HEK293T (cell line): ENCODE results near the gene GIGYF2.

Experiments used
- CTCF ChIA-PET: fragments of 350-600 bp; formaldehyde crosslinking; extraction: SDS; loops from one replicate; lab custom pipeline; 2021; ENCODE audit warnings: antibody characterized with exemption, inconsistent platforms; lab: Yijun Ruan, JAX
- POLR2A ChIA-PET: fragments of 350-600 bp; formaldehyde crosslinking; extraction: SDS; loops from one replicate; lab custom pipeline; 2020; ENCODE audit warnings: antibody characterized with exemption, inconsistent platforms; lab: Yijun Ruan, JAX
- DNase-seq: peaks from one replicate; pipeline ENCODE4 v3.0.0; 2012; ENCODE audit warnings: mixed read lengths; ENCODE audit errors: extremely low spot score
- ARNT ChIP-seq: fragments of 450-650 bp; IDR thresholded peaks from 2 replicates; pipeline ENCODE4 v1.6.1; 2017; ENCODE audit warnings: mild to moderate bottlenecking
- BHLHE40 ChIP-seq: fragments of 450-650 bp; IDR thresholded peaks from 2 replicates; pipeline ENCODE4 v1.6.1; 2016; ENCODE audit warnings: mild to moderate bottlenecking, moderate library complexity, borderline replicate concordance
- CTBP1 ChIP-seq: fragments of 450-650 bp; IDR thresholded peaks from 2 replicates; pipeline ENCODE4 v1.6.1; 2016; ENCODE audit warnings: borderline replicate concordance
- ELF4 ChIP-seq: fragments of 450-650 bp; IDR thresholded peaks from 2 replicates; pipeline ENCODE4 v1.6.1; 2017; ENCODE audit warnings: antibody characterized with exemption
- FOXA1 ChIP-seq: fragments of 450-650 bp; IDR thresholded peaks from 2 replicates; pipeline ENCODE4 v1.6.1; 2016; ENCODE audit warnings: mild to moderate bottlenecking
- FOXK2 ChIP-seq: fragments of 450-650 bp; IDR thresholded peaks from 2 replicates; pipeline ENCODE4 v1.6.1; 2016; ENCODE audit warnings: mild to moderate bottlenecking
- FOXM1 ChIP-seq: fragments of 450-650 bp; IDR thresholded peaks from 2 replicates; pipeline ENCODE4 v1.6.1; 2017; ENCODE audit warnings: mild to moderate bottlenecking, borderline replicate concordance
- HDGF ChIP-seq: fragments of 450-650 bp; IDR thresholded peaks from 2 replicates; pipeline ENCODE4 v1.6.1; 2017; ENCODE audit warnings: antibody characterized with exemption, borderline replicate concordance
- L3MBTL2 ChIP-seq: fragments of 450-650 bp; conservative IDR thresholded peaks from 2 replicates; pipeline ENCODE4 v1.6.1; 2016; ENCODE audit warnings: mild to moderate bottlenecking
- LEF1 ChIP-seq: fragments of 450-650 bp; IDR thresholded peaks from 2 replicates; pipeline ENCODE4 v1.6.1; 2017; ENCODE audit warnings: mild to moderate bottlenecking, borderline replicate concordance
- NFRKB ChIP-seq: fragments of 450-650 bp; IDR thresholded peaks from 2 replicates; pipeline ENCODE4 v1.6.1; 2016; ENCODE audit warnings: mild to moderate bottlenecking, moderate library complexity
- SP1 ChIP-seq: fragments of 450-650 bp; IDR thresholded peaks from 2 replicates; pipeline ENCODE4 v1.6.1; 2017
- SUZ12 ChIP-seq: fragments of 450-650 bp; IDR thresholded peaks from 2 replicates; pipeline ENCODE4 v1.6.1; 2016; ENCODE audit warnings: mild to moderate bottlenecking
- TARDBP ChIP-seq: fragments of 450-650 bp; IDR thresholded peaks from 2 replicates; pipeline ENCODE4 v1.6.1; 2016
- ZNF384 ChIP-seq: fragments of 450-650 bp; IDR thresholded peaks from 2 replicates; pipeline ENCODE4 v1.6.1; 2016
- TF ChIP-seq, protein P1 (sequence below): fragments of 450-650 bp; IDR thresholded peaks from 2 replicates; pipeline ENCODE4 v1.6.1; 2016

The GIGYF2 gene, protein sequence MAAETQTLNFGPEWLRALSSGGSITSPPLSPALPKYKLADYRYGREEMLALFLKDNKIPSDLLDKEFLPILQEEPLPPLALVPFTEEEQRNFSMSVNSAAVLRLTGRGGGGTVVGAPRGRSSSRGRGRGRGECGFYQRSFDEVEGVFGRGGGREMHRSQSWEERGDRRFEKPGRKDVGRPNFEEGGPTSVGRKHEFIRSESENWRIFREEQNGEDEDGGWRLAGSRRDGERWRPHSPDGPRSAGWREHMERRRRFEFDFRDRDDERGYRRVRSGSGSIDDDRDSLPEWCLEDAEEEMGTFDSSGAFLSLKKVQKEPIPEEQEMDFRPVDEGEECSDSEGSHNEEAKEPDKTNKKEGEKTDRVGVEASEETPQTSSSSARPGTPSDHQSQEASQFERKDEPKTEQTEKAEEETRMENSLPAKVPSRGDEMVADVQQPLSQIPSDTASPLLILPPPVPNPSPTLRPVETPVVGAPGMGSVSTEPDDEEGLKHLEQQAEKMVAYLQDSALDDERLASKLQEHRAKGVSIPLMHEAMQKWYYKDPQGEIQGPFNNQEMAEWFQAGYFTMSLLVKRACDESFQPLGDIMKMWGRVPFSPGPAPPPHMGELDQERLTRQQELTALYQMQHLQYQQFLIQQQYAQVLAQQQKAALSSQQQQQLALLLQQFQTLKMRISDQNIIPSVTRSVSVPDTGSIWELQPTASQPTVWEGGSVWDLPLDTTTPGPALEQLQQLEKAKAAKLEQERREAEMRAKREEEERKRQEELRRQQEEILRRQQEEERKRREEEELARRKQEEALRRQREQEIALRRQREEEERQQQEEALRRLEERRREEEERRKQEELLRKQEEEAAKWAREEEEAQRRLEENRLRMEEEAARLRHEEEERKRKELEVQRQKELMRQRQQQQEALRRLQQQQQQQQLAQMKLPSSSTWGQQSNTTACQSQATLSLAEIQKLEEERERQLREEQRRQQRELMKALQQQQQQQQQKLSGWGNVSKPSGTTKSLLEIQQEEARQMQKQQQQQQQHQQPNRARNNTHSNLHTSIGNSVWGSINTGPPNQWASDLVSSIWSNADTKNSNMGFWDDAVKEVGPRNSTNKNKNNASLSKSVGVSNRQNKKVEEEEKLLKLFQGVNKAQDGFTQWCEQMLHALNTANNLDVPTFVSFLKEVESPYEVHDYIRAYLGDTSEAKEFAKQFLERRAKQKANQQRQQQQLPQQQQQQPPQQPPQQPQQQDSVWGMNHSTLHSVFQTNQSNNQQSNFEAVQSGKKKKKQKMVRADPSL (N-terminal part only)

DNA sequence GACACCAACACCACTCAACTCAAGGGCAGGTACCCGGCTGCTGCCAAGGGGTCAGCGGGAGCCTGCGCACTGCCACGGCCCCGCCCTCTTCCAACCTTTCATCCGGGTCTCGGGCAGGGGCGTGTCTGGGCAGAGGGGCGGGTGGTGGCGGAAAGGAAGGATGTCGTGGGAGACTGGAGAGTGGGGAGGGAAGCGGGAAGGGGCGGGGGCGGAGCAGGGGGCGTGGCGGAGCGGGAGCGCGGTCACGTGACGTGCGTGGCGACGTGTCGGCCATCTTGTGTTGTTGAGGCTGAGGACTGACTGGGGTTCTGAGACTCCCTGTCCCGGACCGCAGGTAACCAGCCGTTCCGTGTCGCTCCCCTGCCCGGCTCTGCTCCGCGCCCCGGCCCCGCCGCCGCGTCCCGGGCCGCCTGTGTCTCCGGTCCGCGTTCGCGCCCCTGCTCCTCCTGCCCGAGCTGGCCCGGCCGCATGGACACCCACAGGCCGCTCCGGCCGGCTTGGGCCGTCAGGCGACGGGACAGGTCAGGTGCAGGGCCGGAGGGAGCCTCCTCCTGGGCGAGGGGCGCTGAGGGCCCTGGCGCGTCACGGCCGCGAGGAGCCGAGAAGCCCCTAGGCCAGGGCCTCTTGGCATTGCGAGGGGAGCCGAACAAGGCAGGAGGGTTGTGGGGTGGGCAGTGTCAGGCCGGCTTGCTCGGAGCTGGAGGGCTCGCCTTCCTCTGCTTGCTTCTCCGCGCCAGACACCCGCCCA, at the start of gene GIGYF2:
Gene GIGYF2, plus strand, starts transcription at position 273 of the 748 bp plus-strand sequence. CDS start 37,867 bp downstream, outside the sequence.
- TF ChIP-seq SUZ12 (no peak), HDGF (no peak), FOXA1 (no peak), LEF1 (no peak), CTBP1 (no peak), SP1 (no peak), BHLHE40 (no peak), FOXM1 (no peak), L3MBTL2 (no peak), NFRKB (no peak)
- ChIA-PET POLR2A (interaction anchor here (0.5 to 1.9 kb wide), 6 partner anchors 10 to 64 kb away, joined by 3 to 10 read pairs (median 4); partner anchors contain the start of gene EFHD1), CTCF (no interaction called here)
- peak; percentile 97 for DNase-seq

DNA sequence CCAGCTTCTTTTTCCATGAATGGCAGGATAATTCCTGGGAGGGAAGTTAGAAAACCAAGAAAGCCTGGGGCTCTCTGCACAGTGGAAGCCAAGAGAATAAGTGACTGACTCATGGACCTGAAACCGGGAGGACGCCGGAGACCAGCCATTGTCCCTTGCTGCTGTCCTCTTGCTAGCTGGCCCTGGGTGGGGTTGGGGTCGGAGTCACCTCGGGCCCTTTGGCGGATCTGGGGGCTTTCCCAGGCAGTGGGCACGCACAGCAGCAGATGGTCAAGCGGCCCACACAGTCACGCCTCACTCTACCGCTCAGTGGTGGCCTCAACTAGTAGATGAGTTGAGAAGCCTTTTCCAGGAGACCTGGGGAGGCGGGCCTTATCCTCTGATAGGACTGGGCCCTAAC, 48.1 kb upstream of the GIGYF2 start:
- CTCF ChIA-PET = no interaction called here
- no peak for DNase-seq
- POLR2A ChIA-PET = interaction anchor here (1.8 kb wide), 1 partner anchor 15 kb away, joined by 4 read pairs; the partner anchor contains the start of gene EFHD1
- TF ChIP-seq SP1 (no peak), SUZ12 (no peak), FOXK2 (no peak), BHLHE40 (no peak), CTBP1 (no peak), ELF4 (no peak), LEF1 (no peak), FOXM1 (no peak), NFRKB (no peak), HDGF (no peak), ZNF384 (no peak), L3MBTL2 (no peak), ARNT (no peak), TARDBP (no peak), FOXA1 (no peak)
- TF ChIP-seq, protein P1, sequence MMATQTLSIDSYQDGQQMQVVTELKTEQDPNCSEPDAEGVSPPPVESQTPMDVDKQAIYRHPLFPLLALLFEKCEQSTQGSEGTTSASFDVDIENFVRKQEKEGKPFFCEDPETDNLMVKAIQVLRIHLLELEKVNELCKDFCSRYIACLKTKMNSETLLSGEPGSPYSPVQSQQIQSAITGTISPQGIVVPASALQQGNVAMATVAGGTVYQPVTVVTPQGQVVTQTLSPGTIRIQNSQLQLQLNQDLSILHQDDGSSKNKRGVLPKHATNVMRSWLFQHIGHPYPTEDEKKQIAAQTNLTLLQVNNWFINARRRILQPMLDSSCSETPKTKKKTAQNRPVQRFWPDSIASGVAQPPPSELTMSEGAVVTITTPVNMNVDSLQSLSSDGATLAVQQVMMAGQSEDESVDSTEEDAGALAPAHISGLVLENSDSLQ = no peak

DNA sequence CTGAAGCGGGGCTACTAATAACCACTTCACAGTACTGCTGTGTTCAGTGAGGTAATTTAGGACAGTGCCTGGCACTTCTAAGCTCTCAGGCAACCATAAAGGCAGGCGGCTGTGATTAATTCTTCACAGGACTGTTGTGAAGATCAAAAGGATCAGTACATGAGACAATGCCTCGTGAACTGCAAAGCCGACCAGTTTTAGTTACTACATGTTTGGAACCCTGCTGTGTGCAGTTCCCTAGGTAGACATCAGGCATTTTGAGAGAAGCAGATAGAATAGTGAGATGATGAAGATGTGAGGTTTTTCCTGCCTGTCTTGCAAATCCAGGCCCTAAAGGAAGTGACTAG, 44.7 kb upstream of the GIGYF2 start:
- ChIA-PET POLR2A (interaction anchor here (1.6 kb wide), 1 partner anchor 19 kb away, joined by 4 read pairs; the partner anchor contains the start of gene EFHD1), CTCF (no interaction called here)
- DNase-seq = no peak
- TF ChIP-seq, protein P1 = no peak; the same call in 1 of the 2 replicates
- TF ChIP-seq L3MBTL2 = no peak
- TF ChIP-seq LEF1 = peak; percentile 49; the same call in 1 of the 2 replicates

DNA sequence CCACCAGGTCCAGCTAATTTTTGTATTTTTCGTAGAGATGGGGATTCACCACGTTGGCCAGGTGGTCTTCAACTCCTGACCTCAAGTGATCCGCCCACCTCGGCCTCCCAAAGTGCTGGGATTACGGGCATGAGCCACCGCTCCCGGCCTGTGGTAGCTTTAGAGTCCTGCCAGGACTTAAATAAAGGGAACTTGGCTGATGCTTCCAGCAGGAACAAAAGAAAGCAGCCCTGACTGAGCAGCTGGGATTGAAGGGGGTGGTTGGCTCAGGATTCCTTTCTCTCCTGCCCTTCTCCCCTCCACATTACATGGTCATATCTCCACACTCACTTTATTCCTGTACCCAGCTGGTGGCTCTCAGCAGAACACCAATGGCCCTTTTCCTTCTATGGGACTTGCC, 43.7 kb upstream of the GIGYF2 start:
- POLR2A ChIA-PET = interaction anchor here (1.6 kb wide), 1 partner anchor 20 kb away, joined by 4 read pairs; the partner anchor contains the start of gene EFHD1
- no peak for DNase-seq
- CTCF ChIA-PET = no interaction called here
- TF ChIP-seq LEF1 (no peak), BHLHE40 (no peak), L3MBTL2 (no peak), NFRKB (no peak), SUZ12 (no peak), ZNF384 (no peak), FOXM1 (no peak), HDGF (no peak), FOXK2 (no peak), ARNT (no peak), FOXA1 (no peak), CTBP1 (no peak), SP1 (no peak), TARDBP (no peak), ELF4 (no peak)
- TF ChIP-seq, protein P1 = no peak
